ENCODE measurements around the gene SDSL.

DNA sequence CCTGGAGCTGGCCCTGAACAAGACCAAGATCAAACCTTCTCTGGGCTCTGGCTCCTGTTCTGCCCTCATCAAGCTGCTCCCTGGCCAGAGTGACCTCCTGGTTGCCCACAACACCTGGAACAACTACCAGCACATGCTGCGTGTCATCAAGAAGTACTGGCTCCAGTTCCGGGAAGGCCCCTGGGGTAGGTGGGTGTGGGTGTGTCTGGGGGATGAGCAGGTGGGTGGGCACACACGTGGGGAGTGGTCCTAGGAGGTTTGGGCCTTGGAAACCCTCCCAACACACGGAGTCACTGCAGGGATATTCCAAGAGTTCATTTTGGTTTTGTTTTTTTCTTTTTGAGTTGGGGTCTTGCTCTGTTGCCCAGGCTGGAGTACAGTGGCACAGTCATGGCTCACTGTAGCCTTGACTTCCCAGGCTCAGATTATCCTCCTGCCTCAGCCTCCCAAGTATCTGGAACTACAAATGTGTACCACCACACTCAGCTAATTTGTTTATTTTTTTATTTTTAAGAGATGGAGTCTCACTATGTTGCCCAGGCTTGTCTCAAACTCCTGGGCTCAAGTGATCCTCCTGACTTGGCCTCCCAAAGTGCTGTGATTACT, 47.3 kb upstream of the SDSL start:
- no peak for TF ChIP-seq SNAI2 (CRISPR knock-in tag; IDR thresholded peaks at IDR 0.05)
- TF ChIP-seq, protein P1, sequence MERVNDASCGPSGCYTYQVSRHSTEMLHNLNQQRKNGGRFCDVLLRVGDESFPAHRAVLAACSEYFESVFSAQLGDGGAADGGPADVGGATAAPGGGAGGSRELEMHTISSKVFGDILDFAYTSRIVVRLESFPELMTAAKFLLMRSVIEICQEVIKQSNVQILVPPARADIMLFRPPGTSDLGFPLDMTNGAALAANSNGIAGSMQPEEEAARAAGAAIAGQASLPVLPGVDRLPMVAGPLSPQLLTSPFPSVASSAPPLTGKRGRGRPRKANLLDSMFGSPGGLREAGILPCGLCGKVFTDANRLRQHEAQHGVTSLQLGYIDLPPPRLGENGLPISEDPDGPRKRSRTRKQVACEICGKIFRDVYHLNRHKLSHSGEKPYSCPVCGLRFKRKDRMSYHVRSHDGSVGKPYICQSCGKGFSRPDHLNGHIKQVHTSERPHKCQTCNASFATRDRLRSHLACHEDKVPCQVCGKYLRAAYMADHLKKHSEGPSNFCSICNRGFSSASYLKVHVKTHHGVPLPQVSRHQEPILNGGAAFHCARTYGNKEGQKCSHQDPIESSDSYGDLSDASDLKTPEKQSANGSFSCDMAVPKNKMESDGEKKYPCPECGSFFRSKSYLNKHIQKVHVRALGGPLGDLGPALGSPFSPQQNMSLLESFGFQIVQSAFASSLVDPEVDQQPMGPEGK (CRISPR knock-in tag; IDR thresholded peaks at IDR 0.05; ENCODE audit: borderline replicate concordance): no peak
- TF ChIP-seq ARNTL (CRISPR knock-in tag; IDR thresholded peaks at IDR 0.05; ENCODE audit: borderline replicate concordance, low read depth): no peak
- TF ChIP-seq, protein P2, sequence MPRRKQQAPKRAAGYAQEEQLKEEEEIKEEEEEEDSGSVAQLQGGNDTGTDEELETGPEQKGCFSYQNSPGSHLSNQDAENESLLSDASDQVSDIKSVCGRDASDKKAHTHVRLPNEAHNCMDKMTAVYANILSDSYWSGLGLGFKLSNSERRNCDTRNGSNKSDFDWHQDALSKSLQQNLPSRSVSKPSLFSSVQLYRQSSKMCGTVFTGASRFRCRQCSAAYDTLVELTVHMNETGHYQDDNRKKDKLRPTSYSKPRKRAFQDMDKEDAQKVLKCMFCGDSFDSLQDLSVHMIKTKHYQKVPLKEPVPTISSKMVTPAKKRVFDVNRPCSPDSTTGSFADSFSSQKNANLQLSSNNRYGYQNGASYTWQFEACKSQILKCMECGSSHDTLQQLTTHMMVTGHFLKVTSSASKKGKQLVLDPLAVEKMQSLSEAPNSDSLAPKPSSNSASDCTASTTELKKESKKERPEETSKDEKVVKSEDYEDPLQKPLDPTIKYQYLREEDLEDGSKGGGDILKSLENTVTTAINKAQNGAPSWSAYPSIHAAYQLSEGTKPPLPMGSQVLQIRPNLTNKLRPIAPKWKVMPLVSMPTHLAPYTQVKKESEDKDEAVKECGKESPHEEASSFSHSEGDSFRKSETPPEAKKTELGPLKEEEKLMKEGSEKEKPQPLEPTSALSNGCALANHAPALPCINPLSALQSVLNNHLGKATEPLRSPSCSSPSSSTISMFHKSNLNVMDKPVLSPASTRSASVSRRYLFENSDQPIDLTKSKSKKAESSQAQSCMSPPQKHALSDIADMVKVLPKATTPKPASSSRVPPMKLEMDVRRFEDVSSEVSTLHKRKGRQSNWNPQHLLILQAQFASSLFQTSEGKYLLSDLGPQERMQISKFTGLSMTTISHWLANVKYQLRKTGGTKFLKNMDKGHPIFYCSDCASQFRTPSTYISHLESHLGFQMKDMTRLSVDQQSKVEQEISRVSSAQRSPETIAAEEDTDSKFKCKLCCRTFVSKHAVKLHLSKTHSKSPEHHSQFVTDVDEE (CRISPR knock-in tag; IDR thresholded peaks at IDR 0.05): no peak
- TF ChIP-seq, protein P3, sequence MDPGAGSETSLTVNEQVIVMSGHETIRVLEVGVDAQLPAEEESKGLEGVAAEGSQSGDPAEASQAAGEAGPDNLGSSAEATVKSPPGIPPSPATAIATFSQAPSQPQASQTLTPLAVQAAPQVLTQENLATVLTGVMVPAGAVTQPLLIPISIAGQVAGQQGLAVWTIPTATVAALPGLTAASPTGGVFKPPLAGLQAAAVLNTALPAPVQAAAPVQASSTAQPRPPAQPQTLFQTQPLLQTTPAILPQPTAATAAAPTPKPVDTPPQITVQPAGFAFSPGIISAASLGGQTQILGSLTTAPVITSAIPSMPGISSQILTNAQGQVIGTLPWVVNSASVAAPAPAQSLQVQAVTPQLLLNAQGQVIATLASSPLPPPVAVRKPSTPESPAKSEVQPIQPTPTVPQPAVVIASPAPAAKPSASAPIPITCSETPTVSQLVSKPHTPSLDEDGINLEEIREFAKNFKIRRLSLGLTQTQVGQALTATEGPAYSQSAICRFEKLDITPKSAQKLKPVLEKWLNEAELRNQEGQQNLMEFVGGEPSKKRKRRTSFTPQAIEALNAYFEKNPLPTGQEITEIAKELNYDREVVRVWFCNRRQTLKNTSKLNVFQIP (CRISPR knock-in tag; IDR thresholded peaks at IDR 0.05; ENCODE audit: borderline replicate concordance, low read depth): no peak
- TF ChIP-seq OSR1 (CRISPR knock-in tag; IDR thresholded peaks at IDR 0.05): no peak
- TF ChIP-seq CSDC2 (CRISPR knock-in tag; IDR thresholded peaks at IDR 0.05): no peak
